Loucy (cell line): ENCODE measurements around the gene EED.

Source experiments
- H2AFZ ChIP-seq: fragments of 200-600 bp; sonication (generic); 2 replicates; pipeline ENCODE4 v1.6.0; 2016; ENCODE audit warnings: antibody characterized with exemption, mild to moderate bottlenecking, low read length, moderate library complexity
- H3F3A ChIP-seq: fragments of 200-600 bp; 2 replicates; pipeline ENCODE4 v1.6.0; 2016; ENCODE audit warnings: antibody characterized with exemption, low read depth, mild to moderate bottlenecking
- H3K27me3 ChIP-seq: fragments of 200-600 bp; sonication (generic); 2 replicates; pipeline ENCODE4 v1.6.1; 2014; ENCODE audit warnings: low read length, mild to moderate bottlenecking; ENCODE audit not compliant: insufficient read depth, poor library complexity, severe bottlenecking
- H3K36me3 ChIP-seq: fragments of 200-600 bp; sonication (generic); 2 replicates; pipeline ENCODE4 v1.6.1; 2016; ENCODE audit warnings: low read length; ENCODE audit not compliant: insufficient read depth
- H3K4me1 ChIP-seq: fragments of 200-600 bp; sonication (generic); 2 replicates; pipeline ENCODE4 v1.5.1; 2014; ENCODE audit warnings: low read length, mild to moderate bottlenecking; ENCODE audit not compliant: insufficient read depth, poor library complexity, severe bottlenecking
- H3K4me2 ChIP-seq: fragments of 200-600 bp; sonication (generic); 2 replicates; pipeline ENCODE4 v1.6.0; 2014; ENCODE audit warnings: antibody characterized with exemption, low read length, low read depth, mild to moderate bottlenecking; ENCODE audit not compliant: poor library complexity, severe bottlenecking
- H3K4me3 ChIP-seq: fragments of 200-600 bp; sonication (generic); 2 replicates; pipeline ENCODE4 v1.5.1; 2014; ENCODE audit warnings: low read length, mild to moderate bottlenecking, mixed read lengths; ENCODE audit not compliant: poor library complexity, severe bottlenecking
- H3K79me2 ChIP-seq: fragments of 200-600 bp; sonication (generic); 2 replicates; pipeline ENCODE4 v1.6.1; 2014; ENCODE audit warnings: low read length; ENCODE audit not compliant: insufficient read depth
- H3K9ac ChIP-seq: fragments of 200-600 bp; sonication (generic); 2 replicates; pipeline ENCODE4 v1.6.0; 2014; ENCODE audit warnings: mild to moderate bottlenecking, low read depth, low read length, moderate library complexity; ENCODE audit not compliant: poor library complexity, severe bottlenecking
- H3K9me2 ChIP-seq: fragments of 200-600 bp; sonication (generic); replicated peaks from 2 replicates; pipeline ENCODE4 v1.6.1; 2016; ENCODE audit warnings: low read depth, low read length, mixed read lengths
- H3K9me3 ChIP-seq: fragments of 200-600 bp; sonication (generic); 2 replicates; pipeline ENCODE4 v1.6.1; 2014; ENCODE audit warnings: mild to moderate bottlenecking, antibody characterized with exemption, low read length, low read depth; ENCODE audit not compliant: insufficient read depth
- H4K20me1 ChIP-seq: fragments of 200-600 bp; sonication (generic); 2 replicates; pipeline ENCODE4 v1.6.0; 2014; ENCODE audit warnings: antibody characterized with exemption, low read length, mild to moderate bottlenecking; ENCODE audit not compliant: insufficient read depth, poor library complexity, severe bottlenecking
- CTCF ChIP-seq: fragments of 200-600 bp; sonication (generic); conservative IDR thresholded peaks from 2 replicates; pipeline ENCODE4 v1.5.1; 2014; ENCODE audit warnings: mild to moderate bottlenecking, antibody characterized with exemption, low read length
- EZH2phosphoT487 ChIP-seq: fragments of 200-600 bp; IDR thresholded peaks from 2 replicates; pipeline ENCODE4 v1.6.1; 2018; ENCODE audit warnings: antibody characterized with exemption, mild to moderate bottlenecking, moderate library complexity, borderline replicate concordance

Gene EED

GRCh38 chr11:86292912-86293616 lies 48.5 kb downstream of the EED start:
- Histone ChIP-seq H3K9me3 (no peaks in the 10 kb centered on the region), H3K9me2 (no peaks in the 10 kb centered on the region), H4K20me1 (no peaks in the 10 kb centered on the region), H3K4me2 (no peak overlapping the region), H3K36me3 (no peaks in the 10 kb centered on the region), H3K9ac (no peak overlapping the region), H3K27me3 (no peaks in the 10 kb centered on the region), H2AFZ (no peak overlapping the region), H3K4me3 (no peak overlapping the region), H3K4me1 (no peaks in the 10 kb centered on the region), H3F3A (no peaks in the 10 kb centered on the region), H3K79me2 (no peaks in the 10 kb centered on the region)
- TF ChIP-seq EZH2phosphoT487 (no peak), CTCF (no peak)

- H3F3A ChIP-seq = no peaks in the 10 kb centered on the region
- H3K4me1 ChIP-seq = no peaks in the 10 kb centered on the region
- H3K4me3 ChIP-seq = no peak overlapping the region
- H4K20me1 ChIP-seq = no peaks in the 10 kb centered on the region
- H3K4me2 ChIP-seq = no peak overlapping the region
- H3K79me2 ChIP-seq = no peaks in the 10 kb centered on the region
- H2AFZ ChIP-seq = no peak overlapping the region
- H3K9me2 ChIP-seq = no peaks in the 10 kb centered on the region
- no peaks in the 10 kb centered on the region for H3K36me3 ChIP-seq
- H3K9ac ChIP-seq = no peak overlapping the region
- H3K27me3 ChIP-seq = peaks cover under 1% of the 10 kb centered on the region
- H3K9me3 ChIP-seq = no peaks in the 10 kb centered on the region
- no peak for TF ChIP-seq EZH2phosphoT487
- TF ChIP-seq CTCF = no peak
These were observed 49.5 kb downstream of the EED start for GRCh38 chr11:86294026-86294425.

GRCh38 chr11:86301742-86302091 lies 57.2 kb downstream of the EED start:
- Histone ChIP-seq H3K27me3 (peaks cover 5% of the 10 kb centered on the region), H3K79me2 (peaks cover 31% of the 10 kb centered on the region), H3K4me2 (peak overlapping the region; percentile 89), H3K4me1 (peaks cover 22% of the 10 kb centered on the region), H4K20me1 (no peaks in the 10 kb centered on the region), H2AFZ (peak overlapping the region; percentile 94), H3K9ac (peak overlapping the region; percentile 89), H3K36me3 (no peaks in the 10 kb centered on the region), H3F3A (no peaks in the 10 kb centered on the region), H3K4me3 (peak overlapping the region; percentile 96), H3K9me3 (no peaks in the 10 kb centered on the region), H3K9me2 (no peaks in the 10 kb centered on the region)
- TF ChIP-seq CTCF (no peak), EZH2phosphoT487 (no peak)
